ENCODE data around the gene ATAD1.
"Not testable (repeated sequence)": the region's sequence is repeated elsewhere in the genome, so short reads cannot be mapped to it uniquely, and the experiment has no call there.

ATAD1 gene

DNA sequence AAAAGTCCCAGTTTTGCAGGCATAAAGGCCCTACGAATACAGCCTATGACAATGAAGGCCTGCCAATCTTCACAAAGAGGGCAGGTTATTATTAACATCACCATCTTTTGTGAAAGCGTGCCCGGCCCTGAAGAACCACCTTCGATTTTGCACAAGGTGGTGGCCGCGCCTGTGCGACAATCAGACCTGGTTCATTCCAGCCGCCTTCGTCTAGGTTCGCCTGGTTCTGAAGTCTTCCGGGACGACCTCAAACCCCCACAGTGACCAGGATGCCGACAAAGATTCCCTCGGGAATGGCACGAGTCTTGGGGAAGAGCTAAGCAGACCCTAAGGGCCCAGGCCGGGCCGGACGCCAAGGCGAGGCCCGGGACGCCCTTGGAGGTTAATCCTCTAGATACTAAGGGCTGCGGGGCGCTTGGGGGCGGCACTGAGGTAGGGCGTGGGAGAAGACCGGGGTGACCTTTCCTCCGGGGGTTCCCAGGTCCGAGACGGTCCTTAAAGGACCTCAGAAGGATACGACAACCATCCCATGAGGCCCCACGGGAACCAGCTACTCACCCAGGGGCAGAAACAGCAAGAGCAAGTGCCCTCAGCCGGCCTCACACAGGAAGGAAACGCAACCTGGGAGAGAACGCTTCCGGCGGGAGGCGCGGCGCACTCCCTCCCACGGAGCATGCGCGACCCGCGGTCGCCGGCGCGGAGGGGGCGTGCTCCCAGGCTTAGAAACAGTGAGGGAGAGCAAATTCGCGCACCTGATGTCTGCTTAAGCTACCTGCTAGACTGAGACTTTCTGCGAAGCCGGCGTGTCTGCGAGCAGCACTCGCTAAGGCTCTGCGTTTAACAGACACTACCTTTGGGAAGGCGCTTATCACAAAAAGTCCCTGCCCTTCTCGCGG is at the start of gene ATAD1:
TSS of gene ATAD1 (minus strand) at position 618 of the 896 bp plus-strand sequence. CDS start 3,627 bp downstream, outside the sequence.
- DNase-seq (ENCODE audit: low read depth), result peak; percentile 55

- no peak for DNase-seq (ENCODE audit: low read depth)
These were observed 49.4 kb upstream of the ATAD1 start for GRCh38 chr10:87867453-87867852.

- no peak for DNase-seq (ENCODE audit: low read depth)
These were observed 48.5 kb upstream of the ATAD1 start for GRCh38 chr10:87866412-87866974.

- DNase-seq (ENCODE audit: low read depth), result no peak
These were observed 47.3 kb upstream of the ATAD1 start for GRCh38 chr10:87865241-87865881.

GRCh38 chr10:87864496-87865059 is 46.6 kb upstream of the ATAD1 start:
- DNase-seq (ENCODE audit: low read depth), result no peak

GRCh38 chr10:87863951-87864495 is 46.0 kb upstream of the ATAD1 start:
- not testable (repeated sequence) for DNase-seq (ENCODE audit: low read depth)

GRCh38 chr10:87863053-87863943 is 45.3 kb upstream of the ATAD1 start, which contains the start of the genes KLLN and PTEN:
KLLN (minus strand) TSS chr10:87863533; CDS start chr10:87862487, 1,046 bp downstream.
PTEN (plus strand) TSS chr10:87863625; CDS start chr10:87864470, 845 bp downstream.
- DNase-seq (ENCODE audit: low read depth), result no peak

DNA sequence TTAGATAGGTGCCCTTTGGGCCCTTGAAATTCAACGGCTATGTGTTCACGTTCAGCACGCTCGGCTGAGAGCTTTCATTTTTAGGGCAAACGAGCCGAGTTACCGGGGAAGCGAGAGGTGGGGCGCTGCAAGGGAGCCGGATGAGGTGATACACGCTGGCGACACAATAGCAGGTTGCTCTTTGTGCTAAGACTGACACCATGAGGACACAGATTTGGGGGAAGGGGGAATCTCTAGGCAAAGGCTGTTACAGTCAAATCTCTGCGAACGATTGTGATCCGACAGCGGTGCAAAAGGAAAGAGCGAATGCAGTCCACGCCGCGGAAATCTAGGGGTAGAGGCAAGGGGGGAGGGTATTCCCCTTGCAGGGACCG is 44.6 kb upstream of the ATAD1 start:
- no peak for DNase-seq (ENCODE audit: low read depth)

DNA sequence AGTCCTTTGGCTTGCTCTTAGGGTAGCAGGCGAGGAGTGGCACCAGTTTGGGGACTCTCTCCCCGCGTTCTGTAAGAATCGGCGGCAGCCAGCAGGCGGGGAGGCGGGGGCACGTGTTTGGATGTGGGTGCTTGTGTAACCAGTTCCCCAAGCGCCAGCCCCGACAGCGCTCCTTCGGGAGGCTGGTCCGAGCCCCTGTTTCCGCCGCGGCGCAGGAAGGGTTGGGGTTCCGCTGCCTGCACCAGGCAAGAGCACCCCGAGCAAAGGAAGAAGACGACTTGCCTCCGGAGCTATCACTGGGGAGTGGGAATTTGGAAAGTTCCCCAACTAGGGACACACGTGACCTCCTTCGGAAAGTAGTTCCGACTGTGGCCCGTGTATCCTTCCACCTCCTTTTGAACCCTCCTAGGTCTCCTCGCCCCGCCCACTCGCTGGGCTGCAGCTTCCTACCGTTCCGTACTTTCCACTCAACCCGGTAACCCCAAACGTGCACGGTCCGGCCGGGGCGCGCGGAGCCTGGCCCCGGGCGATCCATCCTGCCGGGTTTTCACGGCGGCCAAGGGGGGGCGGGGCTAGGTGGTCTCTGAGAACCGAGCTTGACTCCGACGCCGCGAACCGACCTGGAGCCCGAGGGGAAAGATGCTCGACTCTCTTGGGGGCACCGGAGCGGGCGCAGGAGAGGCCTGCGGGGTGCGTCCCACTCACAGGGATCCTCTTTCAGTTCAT is 44.1 kb upstream of the ATAD1 start:
- DNase-seq (ENCODE audit: low read depth), result peak; percentile 92

DNA sequence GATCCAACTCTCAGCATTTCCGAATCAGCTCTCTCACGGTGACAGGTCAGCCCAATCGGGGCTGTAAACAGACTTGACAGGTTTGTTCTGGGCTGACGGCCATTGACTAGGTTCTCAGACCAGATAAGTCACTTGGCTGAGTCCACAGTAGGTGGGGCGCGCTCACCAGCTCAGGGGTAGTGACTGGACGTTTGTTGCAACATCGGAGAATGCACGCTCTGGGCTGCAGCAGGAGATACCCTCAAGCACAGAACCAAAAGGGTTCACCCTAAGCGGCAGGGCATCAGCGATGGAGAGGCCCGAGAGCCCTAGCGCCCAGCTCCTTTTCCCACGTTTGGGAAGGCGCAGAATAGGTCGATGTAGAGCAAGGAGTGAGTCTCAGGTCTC is 43.5 kb upstream of the ATAD1 start:
- peak; percentile 63 for DNase-seq (ENCODE audit: low read depth)

GRCh38 chr10:87860816-87861403 is 42.9 kb upstream of the ATAD1 start:
- DNase-seq (ENCODE audit: low read depth), result no peak

GRCh38 chr10:87860156-87860795 is 42.2 kb upstream of the ATAD1 start:
- DNase-seq (ENCODE audit: low read depth), result no peak

- not testable (repeated sequence) for DNase-seq (ENCODE audit: low read depth)
These were observed 37.6 kb upstream of the ATAD1 start for GRCh38 chr10:87855665-87856064.

DNA sequence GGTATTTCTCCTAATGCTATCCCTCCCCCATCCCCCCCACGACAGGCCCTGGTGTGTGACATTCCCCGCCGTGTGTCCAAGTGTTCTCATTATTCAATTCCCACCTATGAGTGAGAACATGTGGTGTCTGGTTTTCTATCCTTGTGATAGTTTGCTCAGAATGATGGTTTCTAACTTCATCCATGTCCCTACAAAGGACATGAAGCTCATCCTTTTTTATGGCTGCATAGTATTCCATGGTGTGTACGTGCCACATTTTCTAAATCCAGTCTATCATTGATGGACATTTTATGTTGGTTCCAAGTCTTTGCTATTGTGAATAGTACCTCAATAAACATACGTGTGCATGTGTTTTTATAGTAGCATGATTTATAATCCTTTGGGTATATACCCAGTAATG is 37.2 kb upstream of the ATAD1 start:
- not testable (repeated sequence) for DNase-seq (ENCODE audit: low read depth)

DNA sequence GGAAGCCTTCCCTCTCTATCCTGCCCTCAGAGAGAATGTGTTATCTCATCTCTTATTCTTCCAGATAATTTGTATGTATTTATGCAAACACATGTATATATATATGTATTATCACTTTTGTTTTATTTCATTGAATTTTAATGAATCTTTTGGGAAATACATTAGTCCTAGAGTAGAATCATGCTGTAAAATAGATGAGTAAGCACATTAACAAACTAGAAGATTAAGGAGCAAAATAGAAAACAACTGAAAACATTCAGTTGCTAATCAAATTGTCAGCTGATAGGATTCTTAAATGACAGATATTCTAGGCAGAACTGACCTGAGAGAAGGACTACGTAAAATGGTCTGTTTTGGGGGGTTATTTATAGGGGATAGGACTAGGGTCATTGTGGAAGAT is 34.1 kb upstream of the ATAD1 start:
- no peak for DNase-seq (ENCODE audit: low read depth)

DNA sequence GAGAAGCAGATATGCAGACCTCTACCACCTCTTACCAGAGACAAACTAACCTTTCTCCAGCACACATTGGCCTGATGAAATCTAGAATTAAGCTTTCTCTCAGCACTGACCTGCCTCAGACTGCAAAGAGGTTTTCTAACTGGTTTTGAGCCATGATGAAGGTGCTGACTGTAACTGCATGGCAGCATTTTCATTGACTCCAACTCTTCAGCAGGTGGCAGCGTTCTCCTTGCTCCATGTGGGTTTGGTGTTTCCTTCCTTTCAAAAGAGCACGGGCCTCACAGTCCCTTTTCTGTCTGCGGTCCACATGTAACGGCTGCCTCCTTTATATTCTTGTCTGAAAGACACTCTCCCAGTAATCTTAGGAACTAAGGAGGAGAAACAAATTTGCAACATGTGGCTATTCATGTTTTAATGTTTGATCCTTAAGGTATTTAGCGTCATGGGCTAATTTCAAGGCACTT is 32.7 kb upstream of the ATAD1 start:
- no peak for DNase-seq (ENCODE audit: low read depth)

GRCh38 chr10:87849001-87849400 is 31.0 kb upstream of the ATAD1 start:
- no peak for DNase-seq (ENCODE audit: low read depth)

DNA sequence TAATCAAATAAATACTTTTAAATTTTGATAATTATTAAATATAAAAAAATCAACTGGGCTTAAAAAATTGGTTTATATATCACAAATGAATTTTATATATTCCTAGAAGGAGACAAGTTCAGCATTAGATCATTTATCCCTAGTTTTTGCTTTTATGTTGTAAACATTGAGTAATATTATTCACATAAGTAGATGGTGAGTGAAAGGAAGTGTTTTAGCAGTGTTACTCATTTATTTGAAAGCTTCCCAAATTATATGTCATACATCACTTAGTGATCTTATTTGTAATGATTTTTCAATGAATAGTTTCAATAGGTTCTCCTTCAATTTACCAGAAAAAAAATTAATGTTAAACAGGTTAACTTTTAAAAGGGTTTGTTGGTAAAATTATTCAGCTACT is 29.5 kb upstream of the ATAD1 start:
- no peak for DNase-seq (ENCODE audit: low read depth)

DNA sequence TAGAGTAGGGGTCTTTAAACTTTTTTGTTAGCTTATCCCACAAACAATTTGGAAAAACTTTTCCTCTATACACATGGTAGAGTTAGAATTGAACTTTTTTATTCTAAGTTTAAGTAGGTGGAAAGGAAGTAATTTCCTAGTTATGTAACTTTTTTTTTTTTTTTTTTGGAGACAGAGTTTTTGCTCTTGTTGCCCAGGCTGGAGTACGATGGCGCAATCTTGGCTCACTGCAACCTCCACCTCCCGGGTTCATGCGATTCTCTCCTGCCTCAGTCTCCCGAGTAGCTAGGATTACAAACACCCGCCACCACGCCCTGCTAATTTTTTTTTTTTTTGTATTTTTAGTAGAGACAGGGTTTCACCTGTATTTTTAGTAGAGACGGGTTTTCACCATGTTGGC is 28.7 kb upstream of the ATAD1 start:
- not testable (repeated sequence) for DNase-seq (ENCODE audit: low read depth)
